ENCODE results near the gene AGK. TPM values are rescaled to one million over a fixed set of nuclear protein-coding genes. Genes with fewer than 3 reads are reported as not detected.
A peak's percentile ranks its signal among the peaks of the same experiment; 100 is the strongest.

AGK gene
- total and polyA plus RNA-seq, 7 donors, result 5.8 to 15.4 (median 9.0) TPM

DNA sequence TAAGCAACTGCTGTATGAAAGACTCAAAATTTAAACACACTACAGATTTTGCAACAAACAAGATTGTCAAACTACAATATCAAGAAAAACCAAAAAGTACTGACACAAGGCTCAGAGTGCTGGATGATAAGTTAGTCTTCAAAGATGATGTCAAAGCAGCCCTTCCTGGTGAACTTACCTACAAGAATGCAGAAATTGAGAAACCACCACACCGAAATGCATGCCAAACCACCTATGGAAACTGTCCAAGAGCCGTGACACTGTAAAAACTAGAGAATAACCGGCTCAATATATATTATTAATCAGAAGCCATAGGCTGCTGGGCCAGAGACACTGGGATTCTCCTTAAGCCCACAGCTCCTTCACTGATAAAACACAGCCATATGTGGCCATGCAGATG lies 125.4 kb downstream of the AGK start:
- H3K27ac ChIP-seq, result no peak overlapping the region
- H3K4me1 ChIP-seq, result no peaks in the 10 kb centered on the region
- ATAC-seq (no peak), DNase-seq (no peak)
- TF ChIP-seq, protein P1, sequence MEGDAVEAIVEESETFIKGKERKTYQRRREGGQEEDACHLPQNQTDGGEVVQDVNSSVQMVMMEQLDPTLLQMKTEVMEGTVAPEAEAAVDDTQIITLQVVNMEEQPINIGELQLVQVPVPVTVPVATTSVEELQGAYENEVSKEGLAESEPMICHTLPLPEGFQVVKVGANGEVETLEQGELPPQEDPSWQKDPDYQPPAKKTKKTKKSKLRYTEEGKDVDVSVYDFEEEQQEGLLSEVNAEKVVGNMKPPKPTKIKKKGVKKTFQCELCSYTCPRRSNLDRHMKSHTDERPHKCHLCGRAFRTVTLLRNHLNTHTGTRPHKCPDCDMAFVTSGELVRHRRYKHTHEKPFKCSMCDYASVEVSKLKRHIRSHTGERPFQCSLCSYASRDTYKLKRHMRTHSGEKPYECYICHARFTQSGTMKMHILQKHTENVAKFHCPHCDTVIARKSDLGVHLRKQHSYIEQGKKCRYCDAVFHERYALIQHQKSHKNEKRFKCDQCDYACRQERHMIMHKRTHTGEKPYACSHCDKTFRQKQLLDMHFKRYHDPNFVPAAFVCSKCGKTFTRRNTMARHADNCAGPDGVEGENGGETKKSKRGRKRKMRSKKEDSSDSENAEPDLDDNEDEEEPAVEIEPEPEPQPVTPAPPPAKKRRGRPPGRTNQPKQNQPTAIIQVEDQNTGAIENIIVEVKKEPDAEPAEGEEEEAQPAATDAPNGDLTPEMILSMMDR (IDR thresholded peaks at IDR 0.05), result no peak
- intact Hi-C loops (cut with DNase I), result no loop called here
- no peak overlapping the region for H3K4me3 ChIP-seq
- WGBS, 3 donors, result 86 to 92% (median 92%) methylated on average over 3 of the region's 3 CpGs
- no peaks in the 10 kb centered on the region for H3K27me3 ChIP-seq (ENCODE audit: insufficient read depth in 3 of 3, low read length in 2 of 3)
- H3K9me3 ChIP-seq, result no peaks in the 10 kb centered on the region
- H3K36me3 ChIP-seq (ENCODE audit: insufficient read depth in 1 of 2, low read depth in 1 of 2), result peaks cover 4 to 29% of the 10 kb centered on the region in 2 donors

GRCh38 chr7:141679014-141679413 lies 127.8 kb downstream of the AGK start:
- H3K9me3 ChIP-seq, result no peaks in the 10 kb centered on the region
- DNase-seq, result no peak
- H3K4me3 ChIP-seq, result no peak overlapping the region
- no peaks in the 10 kb centered on the region for H3K4me1 ChIP-seq
- H3K27ac ChIP-seq, result no peak overlapping the region
- H3K36me3 ChIP-seq (ENCODE audit: insufficient read depth in 1 of 2, low read depth in 1 of 2), result peaks cover 7 to 42% of the 10 kb centered on the region in 2 donors
- no peak for ATAC-seq
- no peaks in the 10 kb centered on the region for H3K27me3 ChIP-seq (ENCODE audit: insufficient read depth in 3 of 3, low read length in 2 of 3)
- TF ChIP-seq, protein P1 (IDR thresholded peaks at IDR 0.05), result no peak
- intact Hi-C loops (cut with DNase I), result no loop called here

GRCh38 chr7:141685285-141686023 lies 134.2 kb downstream of the AGK start:
- 37 to 52% (median 41%) methylated on average over 27 of the region's 27 CpGs for WGBS, 3 donors

DNA sequence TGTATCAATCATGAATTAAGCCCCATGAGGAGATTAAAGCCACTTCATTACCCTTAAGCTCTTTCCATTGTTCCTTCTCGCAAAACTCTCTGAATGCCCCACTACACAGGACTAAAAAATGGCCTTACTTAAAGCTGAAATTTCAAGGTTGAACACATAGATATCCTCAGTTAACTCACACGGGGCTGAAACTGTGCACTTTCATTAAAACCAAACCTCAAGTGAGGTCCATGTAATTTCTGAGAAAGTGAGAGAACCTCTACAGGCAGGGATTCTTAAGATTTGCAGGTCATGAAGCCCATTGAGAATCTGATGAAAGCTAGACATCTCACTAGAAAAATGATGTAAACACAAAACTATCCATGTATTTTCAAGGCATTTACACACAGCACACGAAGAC lies 134.9 kb downstream of the AGK start:
- no peak overlapping the region for H3K4me3 ChIP-seq
- TF ChIP-seq, protein P1 (IDR thresholded peaks at IDR 0.05), result no peak
- DNase-seq (no peak), ATAC-seq (no peak)
- WGBS, 3 donors, result 62 to 69% (median 65%) methylated on average over 3 of the region's 3 CpGs
- intact Hi-C loops (cut with DNase I), result no loop called here
- no peaks in the 10 kb centered on the region for H3K27me3 ChIP-seq (ENCODE audit: insufficient read depth in 3 of 3, low read length in 2 of 3)
- peaks cover 3 to 38% of the 10 kb centered on the region in 2 donors for H3K36me3 ChIP-seq (ENCODE audit: insufficient read depth in 1 of 2, low read depth in 1 of 2)
- H3K27ac ChIP-seq, result no peak overlapping the region
- no peaks in the 10 kb centered on the region for H3K9me3 ChIP-seq
- no peaks in the 10 kb centered on the region for H3K4me1 ChIP-seq

More at GRCh38 chr7:141685285-141686023, 134.2 kb downstream of the AGK start:
- intact Hi-C loops (cut with DNase I), result no loop called here
- H3K9me3 ChIP-seq, result no peaks in the 10 kb centered on the region
- peak overlapping the region; percentile 12 for H3K27ac ChIP-seq
- peaks cover 7 to 38% of the 10 kb centered on the region in 2 donors for H3K36me3 ChIP-seq (ENCODE audit: insufficient read depth in 1 of 2, low read depth in 1 of 2)
- no peaks in the 10 kb centered on the region for H3K4me1 ChIP-seq
- ATAC-seq, result peak; percentile 69 to 97 (median 79)
- peak in 1 of 2 donors; percentile 75 for DNase-seq
- no peaks in the 10 kb centered on the region for H3K27me3 ChIP-seq (ENCODE audit: insufficient read depth in 3 of 3, low read length in 2 of 3)
- TF ChIP-seq, protein P1 (IDR thresholded peaks at IDR 0.05), result no peak
- H3K4me3 ChIP-seq, result no peak overlapping the region

DNA sequence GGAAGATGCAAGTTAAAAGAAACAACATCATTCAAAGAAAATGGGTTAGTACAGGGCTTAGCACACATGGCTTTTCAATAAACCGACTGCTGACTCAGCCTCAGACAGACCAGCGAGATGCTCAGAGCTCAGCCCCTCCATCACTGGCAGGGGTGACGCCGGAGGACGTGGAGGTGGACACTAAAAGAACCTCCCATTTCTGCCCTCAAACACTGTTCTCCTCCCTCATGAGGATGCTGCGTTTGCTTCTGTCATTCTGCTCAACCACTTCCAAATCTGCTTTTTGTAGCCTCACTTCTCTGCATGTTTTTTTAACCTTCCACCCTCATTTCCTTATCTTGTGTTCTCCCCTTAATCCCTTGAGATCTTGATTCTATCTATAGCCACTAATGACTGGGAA lies 135.5 kb downstream of the AGK start:
- no peak for ATAC-seq
- WGBS, 3 donors, result 78 to 80% (median 78%) methylated on average over 6 of the region's 6 CpGs
- no peaks in the 10 kb centered on the region for H3K27me3 ChIP-seq (ENCODE audit: insufficient read depth in 3 of 3, low read length in 2 of 3)
- H3K4me3 ChIP-seq, result no peak overlapping the region
- no peaks in the 10 kb centered on the region for H3K9me3 ChIP-seq
- no peak for DNase-seq
- TF ChIP-seq, protein P1 (IDR thresholded peaks at IDR 0.05), result no peak
- no peaks in the 10 kb centered on the region for H3K4me1 ChIP-seq
- peaks cover 2 to 35% of the 10 kb centered on the region in 2 donors for H3K36me3 ChIP-seq (ENCODE audit: insufficient read depth in 1 of 2, low read depth in 1 of 2)
- no peak overlapping the region for H3K27ac ChIP-seq
- intact Hi-C loops (cut with DNase I), result no loop called here

Data from psoas muscle (tissue), 8 donors.